A549 treated with AZD2906 at 1 μM for 4 hours (cell line): Measurements from ENCODE around the gene TMEM202. TPM values are rescaled to one million over a fixed set of nuclear protein-coding genes. Genes with fewer than 3 reads are reported as not detected.

ENCODE experiments used
- total RNA-seq: library from RNA; stranded (reverse); fragments of 200-300 nt; extraction: Qiagen RNA extraction; gene quantifications from 5 replicates; pipeline ENCODE4 v1.2.3, GENCODE V29; 2022

The TMEM202 gene, protein sequence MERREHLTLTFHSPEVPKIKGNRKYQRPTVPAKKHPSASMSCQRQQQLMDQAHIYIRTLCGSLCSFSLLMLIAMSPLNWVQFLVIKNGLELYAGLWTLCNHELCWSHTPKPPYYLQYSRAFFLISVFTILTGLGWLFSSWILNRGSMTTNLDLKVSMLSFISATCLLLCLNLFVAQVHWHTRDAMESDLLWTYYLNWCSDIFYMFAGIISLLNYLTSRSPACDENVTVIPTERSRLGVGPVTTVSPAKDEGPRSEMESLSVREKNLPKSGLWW
- not detected in 5 replicates for total RNA-seq

DNA sequence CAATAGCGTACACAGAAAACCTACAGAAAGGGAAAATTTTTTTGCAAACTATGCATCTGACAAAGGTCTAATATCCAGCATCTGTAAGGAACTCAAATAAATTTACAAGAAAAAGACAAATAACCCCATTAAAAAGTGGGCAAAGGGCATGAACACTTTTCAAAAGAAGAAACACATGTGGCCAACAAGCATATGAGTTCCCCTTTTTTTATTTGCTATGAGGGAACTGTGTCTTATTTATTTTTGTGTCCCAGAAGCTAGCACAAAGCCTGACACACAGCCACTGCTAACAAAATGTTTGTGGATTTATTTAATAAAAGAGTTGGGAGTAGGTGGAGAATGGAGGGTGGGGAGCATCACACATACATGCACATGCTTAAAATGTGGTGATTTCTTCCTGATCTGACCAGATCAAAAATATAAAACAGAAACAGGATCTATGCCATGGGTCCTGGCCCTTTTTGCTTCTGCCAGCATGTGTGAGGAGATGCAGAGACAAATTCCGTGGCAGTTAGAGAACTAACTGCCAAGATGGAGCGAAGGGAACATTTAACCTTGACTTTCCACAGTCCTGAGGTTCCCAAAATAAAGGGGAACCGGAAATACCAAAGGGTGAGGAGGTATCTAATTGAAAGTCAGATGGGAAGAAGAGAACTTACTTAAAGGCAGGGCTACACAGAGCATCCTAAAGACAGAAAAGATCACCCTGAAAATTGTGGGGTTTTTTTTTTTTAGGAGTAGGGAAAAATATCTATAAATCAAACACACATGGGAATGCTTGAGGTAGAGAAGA is at the start of gene TMEM202:
TSS of gene TMEM202 (plus strand) at position 510 of the 793 bp plus-strand sequence. CDS start at position 532, 22 bp downstream.

DNA sequence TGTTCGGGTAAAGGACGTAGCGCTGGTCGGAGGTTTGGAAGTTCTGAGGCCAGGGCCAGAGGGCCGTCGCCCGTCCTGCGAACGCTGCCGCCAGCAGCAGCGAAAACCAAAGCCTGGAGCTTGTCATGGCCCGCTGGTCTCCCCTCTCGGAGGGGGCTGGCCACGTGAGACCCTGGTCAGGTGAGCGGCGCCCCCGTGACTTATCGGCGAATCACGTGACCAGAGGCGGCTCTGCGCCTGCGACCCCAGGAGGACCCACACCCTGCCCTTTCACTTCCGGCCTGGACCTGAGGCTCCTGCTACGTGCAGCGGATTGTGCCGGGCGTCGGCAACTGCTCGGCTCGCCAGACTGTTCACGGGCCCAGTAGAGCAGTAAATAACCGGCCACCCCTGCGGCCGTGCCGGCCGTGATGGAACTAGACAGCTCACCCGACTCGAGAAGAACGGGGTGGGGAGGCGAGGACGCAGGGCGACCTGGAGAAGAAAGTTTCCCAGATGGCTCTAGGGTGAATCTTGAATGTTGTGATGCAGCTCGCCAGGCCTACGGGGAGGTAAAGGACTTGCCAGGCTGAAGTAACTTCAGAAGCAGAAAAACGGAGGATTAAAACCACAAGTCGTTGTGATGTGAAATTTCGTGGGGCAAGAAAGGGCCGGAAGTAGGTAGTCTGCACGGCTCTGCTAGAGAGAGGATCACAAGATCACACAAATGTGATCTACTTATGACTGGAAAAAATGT is 22.1 kb upstream of the TMEM202 start, which contains the start of gene HEXA:
TSS of gene HEXA (minus strand) at position 169 of the 736 bp plus-strand sequence. CDS start at position 127, 42 bp downstream.

Other genes starting within 250 kb of the TMEM202 start
- 0.09 to 0.26 TPM (median 0.17 TPM) in 5 replicates for gene GRAMD2A, start 200.5 kb upstream of the TMEM202 start, total RNA-seq
- 3,039 to 3,227 TPM (median 3,125 TPM) in 5 replicates for gene PKM, start 167.1 kb upstream of the TMEM202 start, total RNA-seq
- gene PARP6, start 125.8 kb upstream of the TMEM202 start, total RNA-seq = 44.5 to 63.4 TPM (median 61.9 TPM) in 5 replicates
- 0.14 to 0.23 TPM (median 0.16 TPM) in 5 replicates for gene CELF6, start 78.1 kb upstream of the TMEM202 start, total RNA-seq
- 138 to 159 TPM (median 151 TPM) in 5 replicates for gene HEXA, start 22.3 kb upstream of the TMEM202 start, total RNA-seq
- 50.6 to 75.2 TPM (median 68.6 TPM) in 5 replicates for gene ARIH1, start 76.0 kb downstream of the TMEM202 start, total RNA-seq